Endothelial cell of umbilical vein (primary cell): Measurements from ENCODE around the gene FBXL17. TPM values are rescaled to one million over a fixed set of nuclear protein-coding genes. Genes with fewer than 3 reads are reported as not detected.

Experiments
- BruUV-seq: library from RNA; stranded (reverse); fragments of 400-500 nt; replicated peaks from 2 replicates; lab custom pipeline; 2021; lab: Mats Ljungman, UMichigan
- CTCF ChIA-PET: fragments of 300-600, 350-600 bp; sonication (Branson Sonifier 250); formaldehyde crosslinking; loops from one replicate; lab custom pipeline; 2021; ENCODE audit warnings: antibody characterized with exemption, inconsistent platforms; lab: Charles Lee
- POLR2A ChIA-PET: fragments of 300-600, 350-600 bp; sonication (Branson Sonifier 250); formaldehyde crosslinking; loops from one replicate; lab custom pipeline; 2021; ENCODE audit warnings: antibody characterized with exemption, inconsistent platforms; lab: Charles Lee
- DNase-seq: peaks from one replicate; pipeline ENCODE4 v3.0.0-alpha.2; 2011; ENCODE audit warnings: low read depth, low spot score
- FAIRE-seq: peaks from 2 replicates; lab custom pipeline; 2011; peaks lifted over from hg19 to GRCh38; lab: Jason Lieb, UNC
- H2AFZ ChIP-seq: 2 replicates; pipeline ENCODE4 v1.6.0; 2012; ENCODE audit warnings: low read depth, low read length, control low read depth, inconsistent platforms
- H3K27ac ChIP-seq: 2 replicates; pipeline ENCODE4 v1.5.1; 2011; ENCODE audit warnings: low read depth, mild to moderate bottlenecking, control low read depth, low read length, moderate library complexity; ENCODE audit not compliant: insufficient read depth
- H3K27me3 ChIP-seq, 2 experiments: 2 replicates each; pipeline versions ENCODE4 v1.6.0 to v1.6.1; 2011; ENCODE audit warnings: low read length in 2 of 2, mixed read lengths in 1 of 2; ENCODE audit not compliant: control insufficient read depth in 2 of 2, insufficient read depth in 2 of 2
- H3K36me3 ChIP-seq, 2 experiments: 2 replicates in 1 of 2; 3 replicates in 1 of 2; pipeline ENCODE4 v1.5.1; 2011; ENCODE audit warnings: low read length in 2 of 2, mild to moderate bottlenecking in 1 of 2, moderate library complexity in 1 of 2; ENCODE audit not compliant: control insufficient read depth in 2 of 2, insufficient read depth in 2 of 2; ENCODE audit errors: extremely low read depth in 1 of 2
- H3K4me1 ChIP-seq: 3 replicates; pipeline ENCODE4 v1.5.1; 2011; ENCODE audit warnings: mild to moderate bottlenecking, low read length; ENCODE audit not compliant: control insufficient read depth, insufficient read depth; ENCODE audit errors: extremely low read depth
- H3K4me2 ChIP-seq: 2 replicates; pipeline ENCODE4 v1.6.1; 2011; ENCODE audit warnings: low read length, control low read depth, mixed read lengths; ENCODE audit not compliant: insufficient read depth
- H3K4me3 ChIP-seq, 3 experiments: fragments of 200-600 bp in 1 of 3; sonication (generic), shearing (Covaris generic) in 1 of 3; replicated peaks in 1 of 3; 2 replicates each; pipeline ENCODE4 v1.5.1; 2011 to 2016; ENCODE audit warnings: control low read depth in 3 of 3, low read length in 3 of 3, mild to moderate bottlenecking in 2 of 3, inconsistent platforms in 1 of 3, low read depth in 1 of 3, moderate library complexity in 1 of 3; ENCODE audit not compliant: insufficient read depth in 1 of 3
- H3K79me2 ChIP-seq: 2 replicates; pipeline ENCODE4 v1.6.0; 2012; ENCODE audit warnings: low read length, inconsistent platforms; ENCODE audit not compliant: control insufficient read depth, insufficient read depth
- H3K9ac ChIP-seq: replicated peaks from 2 replicates; pipeline ENCODE3; 2011; ENCODE audit warnings: low read length, control low read depth; ENCODE audit not compliant: insufficient read depth; ENCODE audit errors: extremely low read depth
- H3K9me1 ChIP-seq: replicated peaks from 3 replicates; pipeline ENCODE4 v1.6.0; 2011; ENCODE audit warnings: mild to moderate bottlenecking, low read length; ENCODE audit not compliant: control insufficient read depth, insufficient read depth; ENCODE audit errors: extremely low read depth
- H3K9me3 ChIP-seq: replicated peaks from 2 replicates; pipeline ENCODE4 v1.5.1; 2012; ENCODE audit warnings: low read length, inconsistent platforms; ENCODE audit not compliant: control insufficient read depth, insufficient read depth
- H4K20me1 ChIP-seq: replicated peaks from 2 replicates; pipeline ENCODE3; 2011; ENCODE audit warnings: mild to moderate bottlenecking, low read length; ENCODE audit not compliant: control insufficient read depth, insufficient read depth; ENCODE audit errors: extremely low read depth
- CTCF ChIP-seq, 2 donors: IDR thresholded peaks; 1 replicate in 1 of 2; 2 replicates in 1 of 2; pipeline ENCODE4 v1.5.1; 2011; ENCODE audit warnings: low read length in 2 of 2, mild to moderate bottlenecking in 2 of 2, moderate library complexity in 2 of 2, control low read depth in 1 of 2, inconsistent platforms in 1 of 2, low read depth in 1 of 2; ENCODE audit not compliant: insufficient read depth in 1 of 2; ENCODE audit errors: extremely low read depth in 1 of 2
- EZH2 ChIP-seq: IDR thresholded peaks from 2 replicates; pipeline ENCODE4 v1.6.1; 2012; ENCODE audit warnings: borderline replicate concordance, low read depth, mild to moderate bottlenecking, moderate library complexity, low read length, inconsistent platforms; ENCODE audit not compliant: severe bottlenecking
- FOS ChIP-seq: IDR thresholded peaks from 2 replicates; pipeline ENCODE4 v1.6.1; 2011; ENCODE audit warnings: mild to moderate bottlenecking, low read length, moderate library complexity, borderline replicate concordance; ENCODE audit not compliant: insufficient read depth
- GATA2 ChIP-seq: IDR thresholded peaks from 2 replicates; pipeline ENCODE4 v1.7.0; 2011; ENCODE audit warnings: low read depth, mild to moderate bottlenecking, moderate library complexity, mixed read lengths, low read length; ENCODE audit not compliant: insufficient read length, insufficient read depth
- JUN ChIP-seq: IDR thresholded peaks from 2 replicates; pipeline ENCODE4 v1.6.1; 2011; ENCODE audit warnings: borderline replicate concordance, low read depth; ENCODE audit not compliant: insufficient read length, insufficient read depth
- MAX ChIP-seq: IDR thresholded peaks from 2 replicates; pipeline ENCODE4 v1.6.1; 2011; ENCODE audit not compliant: insufficient read depth, insufficient read length
- MYC ChIP-seq: IDR thresholded peaks from one replicate; pipeline ENCODE4 v1.6.1; 2011; ENCODE audit warnings: mild to moderate bottlenecking, low read depth, low read length
- POLR2A ChIP-seq: IDR thresholded peaks from 2 replicates; pipeline ENCODE4 v1.6.1; 2012; ENCODE audit warnings: low read depth, mild to moderate bottlenecking, control low read depth, low read length
- POLR2AphosphoS5 ChIP-seq: IDR thresholded peaks from 2 replicates; pipeline ENCODE4 v1.6.1; 2012; ENCODE audit warnings: low read depth, mild to moderate bottlenecking, control low read depth, low read length, moderate library complexity; ENCODE audit not compliant: insufficient read depth
- dilution Hi-C: fragments of 300-500 bp; cut with MboI; formaldehyde crosslinking; loops from one replicate; pipeline ENCODE4 v1.15.0; 2019; ENCODE audit warnings: low sequenced_read_pairs; ENCODE audit not compliant: extremely low pct_ligation_motif_present
- intact Hi-C: fragments of 100-400 bp; cut with micrococcal nuclease; formaldehyde crosslinking; loops from one replicate; pipeline ENCODE4 v1.10.0; 2022
- polyA plus RNA-seq, 4 experiments: library from polyadenylated mRNA; depleted of rRNA in 3 of 4; stranded (reverse) in 3 of 4; unstranded in 1 of 4; fragments of >200 nt; gene quantifications; 2 replicates each; pipeline versions ENCODE4 v1.2.1 to v1.2.3, GENCODE V29; 2011 to 2012; ENCODE audit warnings: missing spikeins in 1 of 4
- total RNA-seq: library from RNA; stranded (reverse); gene quantifications from 2 replicates; pipeline ENCODE4 v1.2.3, GENCODE V29; 2021

Gene FBXL17
- total and polyA plus RNA-seq, 2 donors (not counting 3 experiments of a cell fraction or from before 2014, with no cell fraction given) = 2.7 to 8.8 TPM

- Histone ChIP-seq H3K4me1 (no peaks in the 10 kb centered on the region), H3K4me2 (no peak overlapping the region), H3K27ac (no peak overlapping the region), H3K79me2 (no peaks in the 10 kb centered on the region), H3K9me1 (no peaks in the 10 kb centered on the region), H3K4me3 (no peak overlapping the region), H3K36me3 (no peaks in the 10 kb centered on the region), H2AFZ (no peak overlapping the region), H3K9ac (no peak overlapping the region), H3K9me3 (no peaks in the 10 kb centered on the region), H4K20me1 (no peaks in the 10 kb centered on the region), H3K27me3 (no peaks in the 10 kb centered on the region)
- ChIA-PET CTCF (no interaction called here), POLR2A (no interaction called here)
- FAIRE-seq = no peak
- DNase-seq = no peak
- TF ChIP-seq FOS (no peak), JUN (no peak), POLR2AphosphoS5 (no peak), CTCF (IDR thresholded peaks at IDR 0.05; ENCODE audit: extremely low read depth in 1 of 2, insufficient read depth in 1 of 2, low read depth in 1 of 2, low read length in 2 of 2) (no peak), MAX (no peak), MYC (no peak), GATA2 (no peak), POLR2A (no peak), EZH2 (no peak)
- intact Hi-C loops = no loop called here
- dilution Hi-C loops = no loop called here
- BruUV-seq = no TSS peak
Measured at GRCh38 chr5:107840592-107840991, 541.3 kb downstream of the FBXL17 start.
